ENCODE measurements around the gene ASPRV1.
"Not testable (repeated sequence)": the region's sequence is repeated elsewhere in the genome, so short reads cannot be mapped to it uniquely, and the experiment has no call there.

ASPRV1 gene

DNA sequence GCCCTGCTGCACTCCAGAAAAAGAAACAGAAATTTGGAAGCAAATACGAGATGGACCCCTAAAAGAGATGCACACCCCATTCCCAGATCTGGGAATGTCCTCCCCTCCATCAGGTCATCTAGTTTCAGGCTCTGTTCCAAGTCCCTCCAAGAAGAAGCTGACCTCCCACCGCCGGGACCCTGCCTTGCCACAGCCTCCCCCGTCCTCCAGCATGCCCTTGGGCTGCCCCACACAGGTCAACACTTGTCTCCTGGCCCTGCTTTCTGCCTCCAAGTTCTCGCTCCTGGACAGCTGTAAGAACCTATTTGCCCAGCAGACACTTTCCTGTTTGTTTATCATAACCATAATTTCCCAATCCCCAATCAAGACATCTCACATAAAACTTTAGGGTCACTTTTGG is 2.0 kb downstream of the ASPRV1 start:
- DNase-seq, result no peak

DNA sequence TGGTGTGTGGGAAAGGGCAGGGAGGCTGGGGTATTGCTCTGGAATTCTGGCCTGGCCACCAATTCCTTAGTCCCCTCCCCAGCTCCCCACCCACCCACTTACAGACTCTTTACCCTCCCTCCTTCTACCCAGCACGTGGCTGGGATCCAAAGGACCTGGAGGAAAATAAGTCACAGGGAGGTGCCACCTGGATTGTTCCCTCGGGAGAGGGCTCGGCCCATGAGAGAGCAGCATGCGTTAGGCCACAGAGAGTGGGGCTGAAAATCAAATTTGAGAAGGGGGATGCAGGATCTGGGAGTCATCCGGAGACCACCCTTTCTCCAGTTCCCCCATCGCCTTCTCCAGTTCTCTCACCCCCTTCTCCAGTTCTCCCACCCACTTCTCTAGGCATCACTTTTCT is 3.0 kb downstream of the ASPRV1 start:
- no peak for DNase-seq

DNA sequence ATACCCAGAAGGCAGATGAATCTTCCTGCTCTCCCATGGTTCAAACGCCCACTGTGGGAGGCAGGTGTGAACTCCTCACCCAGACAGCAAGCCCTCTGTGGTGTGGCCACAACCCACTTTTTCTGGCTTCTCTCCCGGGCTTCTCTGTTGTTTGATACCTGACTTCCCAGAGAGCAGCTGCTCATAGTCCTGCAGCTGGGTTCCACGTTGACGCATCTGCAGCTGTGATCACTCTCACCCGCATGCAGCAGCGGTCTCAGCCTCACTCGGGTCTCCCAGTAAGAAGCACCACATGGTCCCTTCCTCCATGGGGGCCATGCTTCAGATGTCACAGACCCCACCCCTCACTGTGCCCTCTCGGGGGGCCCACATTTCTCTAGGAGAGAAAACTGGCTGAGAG is 3.5 kb downstream of the ASPRV1 start:
- DNase-seq, result no peak

DNA sequence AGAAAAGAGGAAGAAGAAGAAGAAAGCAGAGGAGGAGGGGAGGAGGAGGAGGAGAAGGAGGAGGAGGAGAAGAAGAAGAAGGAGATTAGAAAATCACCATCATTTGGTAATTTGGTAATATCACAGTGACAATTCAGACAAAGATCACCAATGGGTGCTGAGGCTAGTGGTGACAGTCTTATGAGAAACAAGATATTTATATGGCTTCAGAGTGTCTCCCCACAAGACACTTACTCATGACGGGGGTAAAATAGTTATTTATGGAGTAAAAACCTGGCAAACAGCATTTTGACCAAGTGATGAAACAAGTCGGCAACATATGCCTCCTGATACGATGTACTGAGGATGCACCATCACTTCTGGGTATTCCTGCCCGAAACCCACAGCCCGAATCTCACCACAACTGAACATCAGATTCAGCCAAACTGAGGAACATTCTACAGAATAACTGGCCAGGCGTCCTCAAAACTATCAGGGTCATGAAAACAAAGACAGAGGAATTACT is 4.9 kb downstream of the ASPRV1 start:
- no peak for DNase-seq

DNA sequence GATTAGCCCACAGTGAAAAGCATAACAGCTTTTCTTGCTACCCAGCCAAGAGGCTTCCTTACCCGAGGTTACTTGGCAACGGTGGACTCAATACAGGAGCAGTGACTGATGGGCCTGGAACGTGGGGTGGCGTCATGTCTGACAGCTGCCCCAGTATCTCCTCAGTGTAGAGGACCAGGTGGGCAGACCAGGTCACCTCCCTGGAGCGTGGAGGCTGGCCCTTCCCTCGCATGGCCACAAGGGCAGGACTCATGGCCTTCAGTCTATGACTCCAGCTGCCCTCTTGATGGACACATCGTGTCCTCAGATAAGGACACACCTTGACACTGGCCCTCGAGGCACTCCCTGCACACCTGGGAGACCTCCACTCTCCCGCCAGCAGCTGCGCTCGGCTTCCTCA is 6.4 kb downstream of the ASPRV1 start:
- DNase-seq, result no peak

DNA sequence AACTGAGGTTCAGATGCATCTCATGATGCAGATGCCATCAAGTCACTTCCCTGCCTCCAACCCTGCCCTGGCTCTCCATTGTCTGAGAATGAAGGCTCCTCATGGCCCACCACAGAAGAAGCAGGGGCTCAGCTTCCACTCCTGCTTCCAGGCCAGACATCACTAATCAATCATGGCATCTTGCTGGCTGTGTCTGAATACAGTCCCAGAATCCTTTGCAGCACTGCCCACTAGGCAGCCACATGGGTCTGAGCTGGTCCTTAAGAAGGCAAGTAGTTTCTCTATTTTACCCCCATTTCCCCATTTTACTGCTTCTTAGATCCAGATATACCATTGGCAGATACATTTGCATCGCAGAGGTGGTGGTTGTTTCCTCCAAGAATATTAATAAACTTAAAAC is 7.3 kb downstream of the ASPRV1 start:
- DNase-seq, result no peak

DNA sequence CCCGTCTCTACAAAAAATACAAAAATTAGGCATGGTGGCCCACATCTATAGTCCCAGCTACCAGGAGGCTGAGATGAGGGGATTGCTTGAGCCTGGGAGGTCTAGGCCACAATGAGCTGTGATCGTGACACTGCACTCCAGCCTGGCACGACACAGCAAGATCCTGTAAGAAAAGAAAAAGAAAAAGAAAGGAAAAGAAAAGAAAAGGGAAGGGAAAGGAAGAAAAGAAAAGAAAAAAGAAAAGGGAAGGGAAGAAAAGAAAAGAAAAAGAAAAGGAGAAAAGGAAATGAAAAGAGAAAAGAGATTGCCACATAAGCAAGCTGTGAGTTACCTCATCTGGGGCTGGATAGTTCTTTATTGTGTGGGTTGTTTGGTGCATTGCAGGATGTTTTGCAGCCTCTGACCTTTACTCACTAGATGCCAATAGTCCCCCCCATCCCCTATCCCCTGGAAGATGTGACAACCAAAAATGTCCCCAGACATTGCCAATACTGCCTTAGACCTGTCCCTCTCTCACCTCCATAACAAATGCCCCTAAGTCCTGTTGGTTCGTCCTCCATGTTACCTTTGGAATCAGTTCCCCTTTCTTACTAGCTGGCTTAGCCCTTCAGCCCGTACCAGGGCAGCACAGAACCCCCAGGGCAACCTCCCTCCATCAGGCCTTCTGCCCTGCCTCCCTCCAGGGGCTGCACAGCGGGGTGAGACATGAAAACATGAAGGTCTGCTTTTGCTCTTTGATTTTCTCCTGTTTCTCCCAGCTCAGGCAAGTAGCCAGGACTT is 8.9 kb downstream of the ASPRV1 start:
- no peak for DNase-seq

DNA sequence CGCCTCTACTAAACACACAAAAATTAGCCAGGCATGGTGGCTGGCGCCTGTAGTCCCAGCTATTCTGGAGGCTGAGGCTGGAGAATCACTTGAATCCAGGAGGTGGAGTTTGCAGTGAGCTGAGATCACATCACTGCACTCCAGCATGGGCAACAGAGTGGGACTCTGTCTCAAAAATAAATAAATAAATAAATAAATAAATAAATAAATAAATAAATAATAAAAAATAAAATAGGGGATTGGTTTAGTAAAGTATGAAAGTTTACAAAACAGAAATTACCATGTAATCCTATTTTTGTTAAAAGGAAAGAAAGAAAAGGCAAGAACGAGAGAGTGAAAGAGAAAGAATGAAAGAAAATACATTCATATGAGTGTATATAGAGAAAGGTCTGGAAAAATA is 10.8 kb downstream of the ASPRV1 start:
- not testable (repeated sequence) for DNase-seq

DNA sequence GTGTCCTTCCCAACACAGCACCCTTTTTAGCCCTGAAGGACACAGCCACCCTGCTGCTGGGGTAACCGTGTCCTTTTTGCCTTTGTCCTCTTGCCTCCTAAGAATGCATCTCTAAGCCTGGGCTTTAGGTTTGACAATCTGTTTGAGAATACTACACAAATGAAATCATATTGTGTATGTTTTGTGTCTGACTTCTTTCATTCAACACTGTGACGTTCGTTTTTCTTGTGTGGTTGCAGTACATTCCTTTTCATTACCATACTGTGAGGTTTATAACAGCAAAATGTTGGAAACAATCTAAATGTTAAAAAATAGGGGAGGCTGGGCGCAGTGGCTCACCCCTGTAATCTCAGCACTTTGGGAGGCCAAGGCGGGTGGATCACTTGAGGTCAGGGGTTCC is 11.2 kb downstream of the ASPRV1 start:
- DNase-seq, result no peak

DNA sequence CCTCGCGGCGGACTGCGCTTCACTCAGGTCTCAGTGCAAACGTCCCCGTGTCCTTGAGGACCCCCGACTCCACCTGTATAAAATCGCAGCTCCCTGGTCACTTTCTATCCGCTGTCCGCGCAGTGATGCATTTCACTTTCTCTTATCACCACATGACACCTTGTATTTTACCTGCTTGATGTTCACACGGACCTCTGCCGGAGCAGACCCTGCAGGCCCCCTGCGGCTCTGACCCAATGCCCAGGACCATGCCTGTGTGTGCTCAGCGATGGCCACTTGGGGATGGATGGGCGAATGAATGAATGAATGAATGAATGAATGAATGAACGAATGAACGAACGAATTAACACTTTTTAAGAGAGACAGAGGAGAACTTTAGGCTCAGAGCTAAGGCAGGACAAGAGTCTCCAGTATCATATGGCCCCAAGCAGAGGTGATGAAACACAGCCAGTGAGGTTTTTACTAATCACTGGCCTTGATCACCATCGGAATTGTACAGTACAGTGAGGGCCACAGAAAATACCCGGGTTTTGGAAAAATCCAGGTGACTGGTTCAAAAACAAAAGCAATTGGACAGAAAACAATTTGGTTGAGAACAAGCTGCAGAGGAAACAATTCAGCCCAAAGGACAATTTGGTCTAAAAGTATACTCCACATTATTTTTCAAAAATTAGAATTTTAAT is 12.3 kb downstream of the ASPRV1 start:
- no peak for DNase-seq

DNA sequence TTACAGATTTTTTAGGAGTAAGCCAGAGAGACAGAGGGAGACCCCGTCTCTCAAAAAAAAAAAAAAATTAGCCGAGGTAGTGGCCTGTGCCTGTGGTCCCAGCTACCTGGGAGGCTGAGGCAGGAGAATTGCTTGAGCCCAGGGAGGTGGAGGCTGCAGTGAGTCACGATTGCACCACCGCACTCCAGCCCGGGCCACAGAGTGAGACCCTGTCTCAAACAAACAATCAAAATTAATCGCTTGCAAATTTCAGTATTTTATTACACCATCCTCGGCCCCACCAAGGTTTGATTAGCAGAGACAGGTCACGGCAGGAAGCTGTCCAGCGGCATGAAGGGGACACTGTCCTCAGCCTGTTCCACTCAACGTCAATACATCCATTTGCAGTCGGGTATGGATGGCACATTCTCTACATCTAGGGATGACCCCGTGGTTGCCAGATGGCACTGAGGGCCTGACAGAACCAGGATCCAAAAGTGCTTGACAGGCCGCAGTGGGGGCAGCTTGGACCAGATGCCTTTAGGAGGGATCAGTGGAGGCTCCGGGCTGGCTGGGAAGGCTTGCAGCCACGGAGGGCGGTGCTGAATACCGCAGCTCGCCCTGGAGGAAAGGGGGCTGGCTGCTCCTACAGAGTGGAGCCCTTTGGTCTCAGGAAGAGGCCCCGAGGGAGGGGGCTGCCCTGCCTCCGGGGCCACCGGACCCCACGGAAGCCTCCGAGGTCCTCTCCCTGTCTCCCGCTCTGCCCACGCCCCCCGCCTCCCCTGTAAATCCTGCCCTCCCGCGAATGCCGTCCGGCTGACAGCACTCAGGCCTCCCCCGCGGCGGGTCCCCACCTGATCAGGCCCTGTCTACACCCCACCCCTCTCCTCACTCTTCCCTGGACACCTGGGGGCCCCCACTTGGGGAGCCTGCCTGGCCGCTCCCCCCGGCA is 13.1 kb downstream of the ASPRV1 start:
- no peak for DNase-seq

DNA sequence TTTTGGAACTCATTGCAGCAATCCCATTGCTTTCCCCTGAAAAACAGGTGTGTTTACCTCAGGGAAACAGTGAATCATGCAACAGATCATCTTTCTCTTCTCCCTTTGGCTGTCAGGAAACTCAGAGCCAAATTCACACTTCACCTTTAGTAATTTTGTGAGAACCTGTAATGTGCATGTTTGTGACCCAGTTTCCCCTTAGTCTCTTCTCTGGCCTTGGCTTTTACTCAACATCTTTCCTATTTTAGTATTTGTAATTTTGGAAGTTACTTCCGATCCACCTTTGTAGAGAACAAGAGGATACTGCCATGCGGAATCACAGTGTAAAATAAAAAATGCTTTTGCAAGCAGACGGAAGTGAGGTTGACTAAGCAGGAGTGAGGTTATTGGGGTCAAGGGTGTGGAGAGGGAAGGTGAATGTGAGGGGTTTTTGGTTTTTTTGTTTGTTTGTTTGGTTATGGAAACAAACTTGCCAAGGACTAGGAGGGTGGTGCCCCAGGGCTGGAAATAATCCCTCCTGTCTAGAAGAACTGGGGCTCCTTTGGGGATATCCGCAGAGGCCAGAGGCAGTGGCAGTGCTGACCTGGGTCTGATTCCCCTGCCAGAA is 14.0 kb downstream of the ASPRV1 start:
- no peak for DNase-seq

DNA sequence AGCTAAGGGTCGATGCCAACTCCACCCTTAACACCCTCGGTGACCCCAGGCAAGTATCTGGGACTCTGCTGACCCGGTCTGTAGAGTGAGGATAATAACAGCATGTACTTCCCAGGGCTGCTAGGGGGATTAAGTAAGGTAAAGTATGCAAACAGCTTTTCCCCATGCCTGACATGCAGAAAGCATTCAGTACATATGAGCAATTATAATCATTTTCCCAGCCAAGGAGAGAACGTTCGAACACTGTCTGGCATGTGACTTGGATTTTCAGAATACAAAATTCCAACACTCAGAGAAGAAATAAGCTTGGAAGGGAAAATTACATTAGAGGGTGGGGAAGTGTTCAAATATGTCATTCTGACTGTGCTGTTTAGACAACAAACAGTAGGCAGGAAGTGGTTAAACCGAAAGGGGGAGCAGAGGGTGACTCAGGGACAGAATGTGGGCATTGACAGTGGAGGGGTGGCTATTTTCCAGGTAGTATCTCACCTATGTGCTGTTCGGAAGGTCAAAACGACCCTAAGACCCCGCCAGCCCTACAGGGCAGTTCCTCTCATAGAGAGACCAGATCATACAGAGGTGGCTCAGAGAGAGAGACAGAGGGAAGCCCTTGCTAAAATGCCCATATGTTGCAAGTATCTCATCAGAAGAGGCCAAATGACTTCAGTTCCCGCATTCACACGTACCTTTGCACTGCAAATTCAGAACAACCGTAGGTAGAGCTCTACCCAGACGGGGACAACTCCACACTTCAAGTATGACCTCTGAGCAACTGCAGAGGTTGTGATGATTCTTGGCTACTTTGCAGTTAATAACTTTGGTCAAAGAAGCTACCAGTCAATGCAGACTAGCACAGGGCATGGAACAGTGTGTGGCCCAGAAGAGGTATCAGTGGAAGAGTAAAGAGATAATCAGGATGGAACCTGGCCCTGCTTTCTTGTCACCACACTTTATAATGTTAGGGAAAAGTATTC is 14.8 kb downstream of the ASPRV1 start:
- DNase-seq, result no peak

DNA sequence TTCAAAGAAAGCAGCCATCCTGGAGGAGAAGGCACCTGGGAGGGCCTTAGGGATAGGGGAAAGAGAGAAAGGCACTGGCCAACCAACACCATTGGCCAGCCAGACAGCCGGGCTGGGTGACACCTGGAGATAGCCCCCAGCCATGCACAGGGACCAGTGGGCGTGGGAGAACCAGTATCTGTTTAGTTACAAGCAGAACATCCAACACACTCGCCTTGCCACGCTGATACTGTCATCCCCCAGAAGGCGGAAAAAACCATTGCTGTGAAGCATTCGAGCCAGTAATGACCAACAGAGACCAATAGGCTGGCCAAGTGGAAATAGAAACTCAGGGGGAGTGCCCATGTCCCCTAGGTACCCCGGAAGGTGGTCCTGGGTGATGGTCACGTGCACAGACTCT is 15.5 kb downstream of the ASPRV1 start:
- DNase-seq, result no peak

DNA sequence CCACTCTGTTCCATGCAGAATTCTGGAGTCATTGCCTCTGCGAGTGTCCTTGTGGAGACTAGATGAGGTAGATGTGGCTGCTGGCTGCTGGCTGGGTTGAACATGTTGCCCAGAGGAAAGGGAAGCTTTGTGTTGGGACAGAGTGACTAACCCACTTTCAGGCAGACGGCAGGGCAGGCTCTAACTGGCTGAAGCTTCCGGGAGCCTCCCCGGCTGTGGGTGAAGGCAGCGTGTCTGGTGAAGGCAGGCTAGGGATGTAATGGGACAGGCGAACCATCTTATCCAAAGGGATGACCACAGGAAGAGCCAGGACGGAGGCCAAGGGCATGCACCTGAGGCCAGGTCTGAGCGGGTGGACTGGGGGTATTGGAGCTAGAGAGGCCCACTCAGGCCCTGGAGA is 16.0 kb downstream of the ASPRV1 start:
- DNase-seq, result no peak

DNA sequence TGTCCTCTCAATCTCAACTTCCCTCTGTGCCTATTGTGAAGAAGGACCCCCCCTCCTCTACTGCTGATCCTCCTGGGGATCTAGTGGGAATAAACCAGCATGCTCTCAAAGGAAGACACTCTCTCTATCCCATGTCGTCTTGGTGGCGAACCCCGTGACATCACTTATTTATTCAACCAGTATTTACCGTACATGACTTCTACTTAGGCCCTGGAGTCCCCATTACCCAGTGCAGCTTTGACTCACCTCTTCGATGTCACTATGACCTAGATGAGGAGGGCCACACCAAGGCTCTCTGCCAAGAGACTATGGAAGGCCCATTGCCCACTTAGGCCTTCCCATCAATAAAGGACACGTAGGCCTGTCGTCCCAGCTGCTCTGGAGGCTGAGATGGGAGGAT is 16.7 kb downstream of the ASPRV1 start:
- no peak for DNase-seq

DNA sequence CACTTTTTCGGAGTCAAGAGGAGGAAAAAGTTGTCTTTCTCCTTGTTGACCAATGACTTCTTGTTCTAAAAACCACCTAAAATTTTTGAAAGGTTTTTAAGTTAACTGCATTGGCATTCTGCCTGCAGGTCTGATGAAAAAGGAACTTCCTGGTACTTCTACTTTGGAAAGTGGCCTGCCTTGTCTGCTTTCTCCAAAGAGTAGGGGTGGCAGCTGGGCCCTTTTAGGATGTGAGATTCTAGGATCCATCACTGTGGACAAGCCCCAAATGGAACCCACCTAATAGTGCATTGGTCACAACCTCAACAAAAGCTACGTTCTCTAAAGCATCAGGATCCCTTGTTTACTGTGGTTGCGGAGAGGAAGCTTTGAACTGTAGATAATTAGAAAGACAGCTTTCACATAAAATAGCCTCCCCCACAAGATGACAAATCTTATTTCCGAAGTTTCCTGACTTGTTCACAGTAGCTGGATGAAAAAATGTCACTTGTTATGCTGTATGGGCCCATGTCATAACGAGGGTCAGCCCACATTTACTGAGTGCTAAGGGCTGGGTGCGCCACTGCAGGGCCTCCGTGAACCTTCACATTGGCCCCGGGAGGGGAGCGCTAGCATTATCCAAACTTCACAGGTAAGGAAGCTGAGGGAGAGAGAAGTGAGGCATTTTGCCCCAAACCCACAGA is 17.4 kb downstream of the ASPRV1 start:
- no peak for DNase-seq

DNA sequence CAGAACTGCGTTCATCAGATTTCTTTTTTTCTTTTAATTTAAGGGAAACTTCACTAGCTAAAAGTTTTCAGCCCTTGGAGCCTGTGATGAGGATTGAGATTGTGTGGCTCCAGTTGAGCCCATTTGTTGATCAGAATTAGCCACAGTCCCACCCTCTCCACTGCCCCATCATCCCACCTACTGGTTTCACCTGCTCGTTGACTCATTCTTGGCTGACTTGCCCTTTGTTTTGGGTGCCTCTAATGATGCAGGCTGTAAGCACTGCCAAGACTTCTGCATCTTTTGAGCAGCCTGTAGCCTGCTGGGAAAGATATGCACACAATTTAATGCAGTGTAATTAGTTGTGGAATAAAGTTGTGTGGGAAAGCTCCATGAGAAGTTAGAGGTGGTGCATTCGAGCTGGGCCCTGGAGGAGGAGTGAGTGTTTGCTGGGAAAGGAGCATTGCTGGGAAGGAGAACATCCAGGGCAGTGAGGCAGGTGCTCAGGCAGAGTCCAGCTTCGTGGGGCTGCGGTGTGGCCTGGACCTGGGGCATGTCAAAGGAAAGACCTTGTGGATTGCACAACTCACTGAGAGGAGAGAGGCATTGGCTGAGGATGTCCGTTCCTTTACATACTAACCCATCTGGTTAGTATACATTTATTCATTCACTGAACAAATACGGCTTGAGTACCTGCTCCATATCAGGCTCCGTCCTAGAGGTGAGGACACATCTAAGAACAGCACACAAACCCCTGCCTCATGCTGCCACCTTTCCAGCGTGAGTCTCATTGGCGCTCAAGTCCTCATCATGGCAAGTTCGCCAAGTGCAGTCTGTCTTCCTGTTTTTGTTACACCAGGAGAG is 18.2 kb downstream of the ASPRV1 start:
- DNase-seq, result peak; percentile 19

DNA sequence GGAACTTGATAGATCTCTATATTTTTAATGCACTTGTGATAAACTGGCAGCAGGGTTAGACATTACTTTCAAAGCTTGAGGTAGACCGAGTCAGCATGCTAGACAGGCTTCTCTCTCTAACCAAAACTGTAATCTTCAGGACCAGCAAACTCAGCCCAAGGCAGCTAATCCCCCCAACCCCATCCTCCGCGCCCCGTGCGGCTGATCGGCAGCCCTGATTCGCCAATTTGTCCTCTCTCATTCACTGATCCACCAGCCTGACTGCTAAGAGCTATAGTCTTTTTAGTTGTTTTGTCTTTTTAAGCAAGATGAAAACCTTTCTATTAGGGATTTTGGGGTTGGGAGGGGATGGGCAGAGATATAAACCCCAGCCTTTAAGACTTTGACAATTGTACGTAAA is 20.7 kb downstream of the ASPRV1 start:
- DNase-seq, result no peak

DNA sequence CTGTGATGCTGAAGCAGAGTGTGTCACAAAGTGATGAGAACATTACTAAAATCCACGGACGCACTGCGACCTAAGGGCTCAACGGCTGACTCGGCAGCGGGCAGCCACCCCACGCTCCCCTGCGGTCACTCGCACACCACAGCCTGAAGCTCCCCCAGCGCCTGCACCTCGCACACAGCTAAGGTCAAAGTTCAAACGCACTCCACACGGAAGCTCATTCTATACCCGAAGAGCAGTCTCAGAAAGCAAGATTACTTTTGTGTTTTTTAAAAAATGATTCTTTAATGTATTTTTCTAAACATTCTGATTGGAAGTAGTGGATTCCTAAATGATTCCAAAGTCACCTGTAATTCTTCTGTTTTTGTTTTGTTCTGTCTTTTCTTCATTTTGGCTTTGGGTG is 21.7 kb downstream of the ASPRV1 start:
- DNase-seq, result no peak
